NT2/D1 (cell line): ENCODE results near the gene BACE1-AS.

ENCODE experiments used
- SUZ12 ChIP-seq: IDR thresholded peaks from 2 replicates; pipeline ENCODE4 v1.6.1; 2011; ENCODE audit not compliant: insufficient read length, insufficient read depth; ENCODE audit errors: extremely low read depth
- YY1 ChIP-seq: IDR thresholded peaks from 2 replicates; pipeline ENCODE4 v1.6.1; 2011; ENCODE audit not compliant: insufficient read length, insufficient read depth
- ZNF274 ChIP-seq: IDR thresholded peaks from 2 replicates; pipeline ENCODE4 v1.6.1; 2011; ENCODE audit warnings: mild to moderate bottlenecking, low read depth, low read length

DNA sequence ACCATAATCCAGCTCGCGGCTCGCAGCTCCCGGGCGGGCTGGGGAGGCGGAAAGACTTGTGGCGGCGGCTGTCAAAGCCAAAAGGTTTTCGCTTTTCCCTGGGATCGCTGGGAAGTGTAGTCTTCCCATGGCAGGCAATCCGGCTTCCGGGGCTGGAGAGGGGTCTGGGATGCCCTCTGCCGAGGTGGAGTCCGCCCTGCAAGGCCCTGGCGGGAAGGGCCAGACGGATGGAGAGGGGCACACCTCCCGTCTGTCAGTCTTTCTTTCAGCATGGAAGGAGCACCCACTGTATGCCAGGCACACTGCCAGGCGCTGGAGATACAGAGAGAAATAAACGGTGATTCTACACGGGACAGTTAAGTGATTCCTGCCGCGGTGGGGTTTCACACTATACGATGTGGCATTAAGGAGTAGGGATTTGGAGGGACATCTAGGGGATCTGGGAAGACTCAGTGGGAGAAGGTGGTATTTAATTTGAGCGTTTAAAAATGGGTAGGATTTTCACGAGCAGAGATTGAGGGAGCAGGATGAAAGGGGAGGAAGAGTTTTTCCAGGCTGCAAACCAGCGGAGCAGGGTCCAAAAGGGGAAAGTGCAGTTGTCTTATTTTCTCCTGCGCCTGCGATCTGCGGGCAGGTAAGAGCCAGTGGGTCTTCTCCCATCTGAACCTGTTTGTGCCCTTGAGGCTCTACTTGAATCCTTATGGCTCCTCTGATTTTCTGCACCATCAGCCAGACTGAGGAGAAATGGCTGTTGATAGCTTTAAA lies 25.2 kb downstream of the BACE1-AS start, which contains the start of gene BACE1:
- TF ChIP-seq ZNF274 (no peak), YY1 (no peak), SUZ12 (no peak)
